Type B pancreatic cell (in vitro differentiated cells): ENCODE results near the gene ENAH. TPM values are rescaled to one million over a fixed set of nuclear protein-coding genes. Genes with fewer than 3 reads are reported as not detected.

Source experiments
- DNase-seq: peaks from one replicate; pipeline ENCODE4 v3.0.0; 2021; ENCODE audit warnings: mixed read lengths; ENCODE audit not compliant: unreplicated experiment; ENCODE audit errors: extremely low spot score
- H3K27ac Mint-ChIP-seq: 2 replicates; pipeline ENCODE4 v1.8.0; 2021; ENCODE audit warnings: mild to moderate bottlenecking, mixed read lengths
- H3K27me3 Mint-ChIP-seq: 2 replicates; pipeline ENCODE4 v1.8.0; 2021; ENCODE audit warnings: mixed read lengths
- H3K36me3 Mint-ChIP-seq: 2 replicates; pipeline ENCODE4 v1.8.0; 2021; ENCODE audit warnings: mixed read lengths
- H3K4me1 Mint-ChIP-seq: one replicate; pipeline ENCODE4 v1.8.0; 2021; ENCODE audit warnings: mixed read lengths; ENCODE audit not compliant: unreplicated experiment
- H3K4me3 Mint-ChIP-seq: 2 replicates; pipeline ENCODE4 v1.8.0; 2021; ENCODE audit warnings: mild to moderate bottlenecking, mixed read lengths
- H3K9me3 Mint-ChIP-seq: 2 replicates; pipeline ENCODE4 v1.8.0; 2021; ENCODE audit warnings: mixed read lengths
- total RNA-seq: library from RNA; stranded (reverse); gene quantifications from 2 replicates; pipeline ENCODE4 v1.2.1, GENCODE V29; 2021; ENCODE audit warnings: low replicate concordance
- TF ChIP-seq, protein P1 (sequence below): fragments of 200-600 bp; sonication (generic); conservative IDR thresholded peaks from 2 replicates; pipeline ENCODE4 v1.5.0; 2021; ENCODE audit warnings: antibody characterized with exemption, mild to moderate bottlenecking

Gene ENAH
- total RNA-seq, 1 donor from 2014 or later = 133 TPM

- Mint-ChIP-seq H3K27ac (peak overlapping the region; percentile 95), H3K27me3 (peaks cover 3% of the 10 kb centered on the region), H3K36me3 (no peaks in the 10 kb centered on the region), H3K9me3 (no peaks in the 10 kb centered on the region), H3K4me3 (no peak overlapping the region), H3K4me1 (peaks cover 31% of the 10 kb centered on the region)
- TF ChIP-seq, protein P1, sequence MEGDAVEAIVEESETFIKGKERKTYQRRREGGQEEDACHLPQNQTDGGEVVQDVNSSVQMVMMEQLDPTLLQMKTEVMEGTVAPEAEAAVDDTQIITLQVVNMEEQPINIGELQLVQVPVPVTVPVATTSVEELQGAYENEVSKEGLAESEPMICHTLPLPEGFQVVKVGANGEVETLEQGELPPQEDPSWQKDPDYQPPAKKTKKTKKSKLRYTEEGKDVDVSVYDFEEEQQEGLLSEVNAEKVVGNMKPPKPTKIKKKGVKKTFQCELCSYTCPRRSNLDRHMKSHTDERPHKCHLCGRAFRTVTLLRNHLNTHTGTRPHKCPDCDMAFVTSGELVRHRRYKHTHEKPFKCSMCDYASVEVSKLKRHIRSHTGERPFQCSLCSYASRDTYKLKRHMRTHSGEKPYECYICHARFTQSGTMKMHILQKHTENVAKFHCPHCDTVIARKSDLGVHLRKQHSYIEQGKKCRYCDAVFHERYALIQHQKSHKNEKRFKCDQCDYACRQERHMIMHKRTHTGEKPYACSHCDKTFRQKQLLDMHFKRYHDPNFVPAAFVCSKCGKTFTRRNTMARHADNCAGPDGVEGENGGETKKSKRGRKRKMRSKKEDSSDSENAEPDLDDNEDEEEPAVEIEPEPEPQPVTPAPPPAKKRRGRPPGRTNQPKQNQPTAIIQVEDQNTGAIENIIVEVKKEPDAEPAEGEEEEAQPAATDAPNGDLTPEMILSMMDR = no peak
- no peak for DNase-seq
Observed at GRCh38 chr1:225446981-225447615, 205.8 kb downstream of the ENAH start.

GRCh38 chr1:225446595-225446960 is 206.3 kb downstream of the ENAH start:
- TF ChIP-seq, protein P1 = no peak
- Mint-ChIP-seq H3K27ac (peak overlapping the region; percentile 95), H3K9me3 (no peaks in the 10 kb centered on the region), H3K27me3 (peaks cover 3% of the 10 kb centered on the region), H3K4me1 (peaks cover 34% of the 10 kb centered on the region), H3K36me3 (no peaks in the 10 kb centered on the region), H3K4me3 (peak overlapping the region; percentile 76)
- DNase-seq = no peak

DNA sequence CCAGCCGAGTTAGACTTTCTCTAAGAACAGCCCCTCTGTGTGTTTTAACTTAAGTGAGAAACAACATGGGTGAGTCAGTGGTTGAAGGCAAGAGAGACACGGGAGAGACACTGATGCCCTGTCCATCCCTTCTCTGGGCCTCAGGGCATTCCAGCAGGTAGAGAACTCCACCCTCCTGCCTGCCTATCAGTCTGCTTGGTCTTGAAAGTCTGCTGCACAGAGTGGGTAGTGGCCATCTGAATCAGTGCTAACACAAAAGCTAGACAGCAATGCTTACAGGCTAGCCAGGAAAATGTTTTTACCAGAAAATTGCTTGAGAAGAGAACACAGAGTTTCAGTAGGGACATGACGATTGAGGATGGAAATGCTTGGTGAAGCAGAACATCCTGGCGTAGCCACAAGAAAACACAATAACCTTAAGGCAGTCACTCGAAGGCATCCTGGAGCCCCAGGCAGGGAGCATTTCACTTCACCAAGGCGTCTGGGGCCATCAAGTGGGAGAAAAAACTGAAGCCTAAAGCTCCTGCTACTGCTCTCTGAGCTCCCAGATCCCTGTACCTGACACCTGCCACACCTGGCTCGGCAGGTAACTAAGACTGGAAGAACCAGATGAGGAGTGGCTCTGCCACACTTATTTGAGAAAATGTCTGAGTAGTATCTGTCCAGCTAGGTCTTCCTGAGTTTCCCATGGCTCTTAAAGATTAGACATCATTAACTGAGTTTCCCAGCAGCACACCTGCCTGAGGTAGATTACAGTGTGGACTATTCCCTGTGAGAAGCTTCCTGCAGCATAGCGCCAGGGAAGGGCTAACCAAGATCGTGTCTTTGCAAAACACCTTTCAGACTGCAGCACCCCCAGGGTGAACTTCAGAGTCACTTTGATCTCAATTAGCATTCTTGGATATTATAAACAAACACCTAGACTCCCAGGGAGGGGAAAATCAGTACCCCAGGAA is 207.0 kb downstream of the ENAH start:
- Mint-ChIP-seq H3K4me3 (peak overlapping the region; percentile 76), H3K27me3 (peaks cover 3% of the 10 kb centered on the region), H3K36me3 (no peaks in the 10 kb centered on the region), H3K4me1 (peaks cover 38% of the 10 kb centered on the region), H3K9me3 (no peaks in the 10 kb centered on the region), H3K27ac (peak overlapping the region; percentile 95)
- TF ChIP-seq, protein P1 = no peak
- no peak for DNase-seq

DNA sequence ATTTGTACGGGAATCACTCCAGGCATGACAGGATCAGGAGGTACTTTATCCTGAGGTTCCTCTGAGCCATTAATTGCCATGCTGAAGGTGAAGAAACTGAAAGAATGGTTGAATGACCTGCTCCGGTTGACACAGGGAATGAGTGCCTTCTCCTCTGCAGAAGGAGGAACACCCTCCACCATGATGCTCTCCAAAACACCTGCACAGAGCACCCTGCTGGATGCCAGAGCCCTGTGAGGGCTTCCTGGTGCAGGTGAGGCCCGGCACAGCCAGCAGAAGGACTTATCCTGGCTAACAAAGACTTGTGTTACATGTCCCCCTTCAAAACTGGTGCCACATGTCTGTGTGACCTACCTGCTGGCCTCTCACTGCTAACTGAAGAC is 210.8 kb downstream of the ENAH start:
- DNase-seq = no peak
- H3K4me1 Mint-ChIP-seq = peaks cover 32% of the 10 kb centered on the region
- no peak overlapping the region for H3K27ac Mint-ChIP-seq
- H3K27me3 Mint-ChIP-seq = peaks cover 3% of the 10 kb centered on the region
- TF ChIP-seq, protein P1 = no peak
- no peaks in the 10 kb centered on the region for H3K9me3 Mint-ChIP-seq
- H3K36me3 Mint-ChIP-seq = no peaks in the 10 kb centered on the region
- H3K4me3 Mint-ChIP-seq = no peak overlapping the region

DNA sequence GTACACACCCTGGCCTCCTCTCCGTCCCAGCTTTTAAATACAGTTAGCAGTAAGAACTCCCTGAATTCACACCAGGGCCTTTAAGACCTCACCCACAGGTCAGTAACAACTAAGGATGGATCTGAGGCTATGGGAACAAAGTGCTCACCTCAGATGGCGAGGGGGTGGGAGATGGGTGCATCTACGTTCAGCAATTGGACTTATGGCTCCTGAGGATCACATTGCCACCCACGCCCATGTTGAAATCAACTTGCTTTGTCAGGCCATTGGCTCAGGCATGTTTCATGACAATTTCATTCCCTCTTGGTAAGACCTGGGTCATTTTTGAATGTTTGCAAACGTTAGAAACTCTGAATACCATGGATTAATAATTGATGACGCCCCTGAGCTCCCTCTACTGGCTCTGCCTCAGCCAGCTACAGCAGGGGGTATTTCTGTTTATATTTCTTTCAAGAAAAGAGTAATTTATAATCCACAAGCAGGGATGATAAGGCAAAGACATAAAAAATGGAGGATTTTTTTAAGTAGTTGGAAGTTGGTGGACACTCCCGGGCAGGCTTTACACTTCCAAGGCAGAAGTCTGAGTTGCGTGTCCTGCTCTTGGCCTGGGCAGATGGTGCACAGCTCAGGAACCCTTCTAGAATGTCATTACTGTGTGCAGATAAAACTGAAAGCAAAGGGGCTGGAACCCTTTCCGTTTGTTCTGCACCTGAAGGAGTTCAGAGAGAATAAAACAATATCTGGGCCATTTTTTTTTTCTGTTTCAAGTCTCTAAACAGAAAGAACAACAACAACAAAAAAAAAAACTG is 211.4 kb downstream of the ENAH start:
- peak overlapping the region; percentile 42 for H3K27ac Mint-ChIP-seq
- TF ChIP-seq, protein P1 = no peak
- H3K4me1 Mint-ChIP-seq = peaks cover 26% of the 10 kb centered on the region
- H3K27me3 Mint-ChIP-seq = peaks cover 3% of the 10 kb centered on the region
- no peaks in the 10 kb centered on the region for H3K36me3 Mint-ChIP-seq
- DNase-seq = no peak
- H3K9me3 Mint-ChIP-seq = no peaks in the 10 kb centered on the region
- H3K4me3 Mint-ChIP-seq = no peak overlapping the region
